Prostate gland (tissue), 2 donors: ENCODE measurements around the gene ENOX1.

ENCODE experiments used
- CTCF ChIP-seq, 4 experiments: fragments of 200-600 bp in 2 of 4; fragments of 450-650 bp in 2 of 4; sonication (generic) in 2 of 4; IDR thresholded peaks; 1 replicate in 3 of 4; 2 replicates in 1 of 4; pipeline ENCODE4 v1.5.1; 2016 to 2019; ENCODE audit warnings: antibody characterized with exemption in 4 of 4, mild to moderate bottlenecking in 2 of 4, moderate library complexity in 2 of 4
- POLR2A ChIP-seq: fragments of 450-650 bp; IDR thresholded peaks from one replicate; pipeline ENCODE4 v1.6.1; 2016; ENCODE audit warnings: antibody characterized with exemption, mild to moderate bottlenecking
- POLR2AphosphoS5 ChIP-seq: sonication (generic); formaldehyde crosslinking; IDR thresholded peaks from one replicate; pipeline ENCODE4 v1.6.1; 2017; ENCODE audit warnings: antibody characterized with exemption

DNA sequence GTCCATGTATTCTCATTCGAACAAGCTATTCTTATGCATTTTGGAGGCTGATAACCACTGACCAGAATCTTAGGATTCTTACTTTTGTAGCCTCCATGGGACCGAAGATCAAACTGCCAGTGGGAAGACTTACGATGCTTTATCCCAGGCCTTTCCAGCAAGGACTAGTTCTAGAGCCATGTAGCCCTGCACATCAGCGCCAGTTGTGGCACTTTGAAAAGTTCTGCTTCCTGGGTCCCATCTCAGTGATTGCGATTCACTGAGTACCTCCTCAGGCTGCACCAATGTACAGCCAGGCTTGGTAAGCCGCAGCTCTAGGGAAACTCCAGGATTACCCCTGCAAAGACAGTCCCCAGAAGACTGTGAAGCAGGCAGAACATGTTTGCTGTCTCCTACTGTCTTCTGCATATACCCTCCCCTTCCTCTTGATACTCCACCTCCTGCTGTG is 18.9 kb upstream of the ENOX1 start:
- TF ChIP-seq CTCF (IDR thresholded peaks at IDR 0.05) = no peak
- no peak for TF ChIP-seq POLR2A
- TF ChIP-seq POLR2AphosphoS5 = no peak
